LoVo (cell line): ENCODE measurements around the gene HSPE1.
"Not testable (repeated sequence)": the region's sequence is repeated elsewhere in the genome, so short reads cannot be mapped to it uniquely, and the experiment has no call there.

Experiments
- DNase-seq: peaks from one replicate; pipeline ENCODE4 v3.0.0-alpha.2; 2016; ENCODE audit warnings: low spot score

Gene HSPE1

DNA sequence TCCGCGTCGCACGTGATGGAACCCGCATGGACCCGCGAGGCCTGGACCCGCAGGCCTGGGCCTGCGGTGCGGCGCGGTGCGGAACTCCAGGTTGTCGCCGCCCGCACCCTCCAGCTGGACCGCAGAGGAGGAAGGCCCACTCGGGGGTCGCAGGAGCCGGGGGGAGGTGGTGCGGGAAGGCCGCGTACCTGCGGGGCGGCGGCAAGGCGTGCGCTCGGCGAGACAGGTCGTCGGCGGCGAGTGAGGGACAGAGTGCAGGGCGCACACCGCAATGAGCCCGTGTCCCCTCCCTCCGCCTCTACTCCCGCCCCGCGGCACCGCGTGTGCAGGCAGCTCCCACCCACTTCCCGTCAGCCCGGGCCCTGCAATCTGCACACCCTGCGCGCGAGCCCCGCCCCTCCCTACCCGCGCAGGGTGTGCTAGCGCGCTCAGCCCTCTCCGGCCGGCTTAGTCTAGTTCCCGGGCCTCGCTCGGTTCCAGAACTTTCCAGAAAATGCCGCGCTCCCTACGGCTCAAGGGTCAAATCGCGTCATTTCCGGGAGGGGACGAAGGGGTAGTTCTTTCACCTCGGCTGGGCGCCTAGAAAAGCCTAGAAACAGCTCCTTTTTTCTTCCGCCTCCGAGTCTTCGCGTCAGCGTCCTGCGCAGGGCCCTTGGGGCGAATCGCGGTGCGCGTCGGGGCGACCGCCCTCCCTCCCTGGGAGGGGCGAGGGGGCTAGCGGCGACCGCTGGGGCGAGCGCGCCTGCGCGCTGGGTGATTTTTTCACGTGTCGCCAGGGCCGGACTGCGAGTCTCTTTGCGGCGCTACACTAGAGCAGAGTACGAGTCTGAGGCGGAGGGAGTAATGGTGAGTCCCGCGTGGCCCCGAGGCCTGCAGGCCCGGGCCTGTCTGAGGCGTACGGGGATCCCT lies at the start of gene HSPE1, which contains the start of gene HSPD1:
TSS of gene HSPE1 (plus strand) at position 786 of the 909 bp plus-strand sequence. CDS start at position 844, 58 bp downstream.
TSS of gene HSPD1 (minus strand) at position 247 of the 909 bp plus-strand sequence. CDS start 992 bp downstream, outside the sequence.
- peak; percentile 98 for DNase-seq

DNA sequence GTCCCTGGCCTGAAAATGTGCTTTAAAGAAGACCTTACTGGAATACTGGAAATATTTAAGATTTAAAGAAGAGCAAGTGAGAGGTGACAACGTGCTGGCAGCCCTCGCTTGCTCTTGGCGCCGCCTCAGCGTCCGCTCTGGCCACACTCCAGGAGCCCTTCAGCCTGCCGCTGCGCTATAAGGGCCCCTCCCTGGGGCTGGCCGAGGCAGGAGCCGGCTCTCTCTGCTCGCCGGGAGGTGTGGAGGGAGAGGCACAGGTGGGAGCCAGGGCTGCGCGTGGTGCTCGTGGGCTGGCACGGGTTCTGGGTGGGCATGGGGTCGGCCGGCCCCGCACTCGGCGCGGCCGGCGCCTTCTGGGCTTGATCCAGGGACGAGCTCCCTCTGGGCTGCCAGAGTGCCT lies 49.7 kb upstream of the HSPE1 start:
- DNase-seq, result no peak

DNA sequence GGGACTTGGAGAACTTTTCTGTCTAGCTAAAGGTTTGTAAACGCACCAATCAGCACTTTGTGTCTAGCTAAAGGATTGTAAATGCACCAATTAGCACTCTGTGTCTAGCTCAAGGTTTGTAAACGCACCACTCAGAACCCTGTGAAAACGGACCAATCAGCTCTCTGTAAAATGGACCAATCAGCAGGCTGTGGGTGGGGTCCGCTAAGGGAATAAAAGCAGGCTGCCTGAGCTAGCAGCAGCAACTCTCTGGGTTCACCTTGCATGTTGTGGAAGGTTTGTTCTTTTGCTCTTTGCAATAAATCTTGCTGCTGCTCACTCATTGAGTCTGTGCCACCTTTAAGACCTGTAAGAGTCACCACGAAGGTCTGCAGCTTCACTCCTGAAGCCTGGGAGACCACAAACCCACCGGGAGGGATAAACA lies 49.2 kb upstream of the HSPE1 start:
- not testable (repeated sequence) for DNase-seq

DNA sequence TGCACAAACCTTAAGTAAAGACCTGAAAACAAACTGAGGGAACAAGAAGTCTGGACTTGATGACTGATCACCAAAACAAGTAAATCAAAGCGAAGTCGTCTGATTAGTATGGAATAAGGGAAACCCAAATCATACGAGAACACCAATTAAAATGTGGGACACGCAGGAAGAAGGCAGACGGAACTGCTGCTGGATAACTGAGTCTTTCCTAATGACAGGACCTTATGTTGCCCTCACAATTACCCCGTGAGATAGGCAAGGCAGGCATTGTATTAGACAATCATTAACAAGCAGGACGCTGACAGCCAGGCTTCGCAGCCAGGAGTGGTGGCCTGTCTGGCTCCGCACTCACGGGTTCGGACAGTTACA lies 47.4 kb upstream of the HSPE1 start:
- no peak for DNase-seq

DNA sequence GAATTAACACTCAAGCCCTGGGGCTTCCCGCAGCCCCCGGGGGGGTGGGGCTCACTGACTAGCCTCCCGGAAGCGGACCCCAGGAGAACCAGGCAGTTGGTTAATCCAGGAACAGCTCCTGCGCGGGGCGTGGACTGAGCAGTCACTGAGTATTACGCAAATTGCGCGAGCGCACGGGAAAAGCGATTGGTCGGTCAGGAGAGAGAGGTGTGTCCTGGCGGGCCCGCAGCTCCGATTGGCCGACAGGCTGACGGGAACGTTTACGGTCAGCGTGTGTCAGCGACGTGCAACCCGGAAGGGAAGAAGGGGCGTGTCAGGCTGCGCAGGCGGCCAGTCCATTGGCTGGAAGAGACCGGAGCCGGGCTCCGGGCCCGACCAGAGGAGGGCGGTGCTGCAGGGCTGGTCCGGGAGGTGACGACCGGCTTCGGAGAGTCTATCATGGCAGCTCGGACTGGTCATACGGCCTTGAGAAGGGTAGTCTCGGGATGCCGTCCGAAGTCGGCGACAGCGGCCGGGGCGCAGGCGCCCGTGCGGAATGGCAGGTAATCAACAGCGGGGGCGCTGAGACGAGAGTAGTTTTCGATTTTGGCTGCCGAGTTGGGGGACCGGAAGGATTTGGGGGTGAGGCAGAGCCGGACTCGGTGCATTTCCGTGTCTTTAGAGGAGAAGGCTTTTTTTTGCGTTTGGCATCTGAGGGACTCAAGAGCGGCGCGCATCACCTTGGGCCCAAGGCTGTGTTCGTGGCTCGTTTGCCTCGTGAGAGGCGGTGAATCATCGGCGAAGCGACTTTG lies 46.9 kb upstream of the HSPE1 start, which contains the start of gene COQ10B:
TSS of gene COQ10B (plus strand) at position 430 of the 791 bp plus-strand sequence. CDS start at position 439, 9 bp downstream.
- peak; percentile 99 for DNase-seq

DNA sequence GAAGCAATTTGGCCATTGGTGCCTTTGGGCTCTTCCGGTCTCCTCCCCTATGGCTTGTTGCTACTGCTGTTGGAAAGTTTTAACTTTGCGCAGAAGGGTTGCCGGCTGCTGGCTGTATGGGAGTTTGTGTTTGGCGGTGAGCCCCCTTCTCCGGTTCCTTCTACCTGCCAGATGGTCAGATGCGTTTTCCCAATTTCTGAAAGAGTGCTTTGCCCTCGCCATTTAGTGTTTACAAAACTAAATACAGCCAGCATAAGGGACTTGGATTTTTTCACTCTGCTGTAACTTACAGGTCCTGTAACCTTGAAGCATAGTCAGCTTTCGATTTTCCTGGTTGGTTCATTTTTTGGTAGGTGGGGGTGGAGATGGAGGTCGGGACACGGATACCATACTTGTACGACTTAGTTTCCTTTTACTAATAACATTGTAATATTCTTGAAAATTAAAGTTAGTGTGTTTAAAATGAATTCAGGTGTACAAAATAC lies 46.2 kb upstream of the HSPE1 start:
- peak; percentile 88 for DNase-seq

DNA sequence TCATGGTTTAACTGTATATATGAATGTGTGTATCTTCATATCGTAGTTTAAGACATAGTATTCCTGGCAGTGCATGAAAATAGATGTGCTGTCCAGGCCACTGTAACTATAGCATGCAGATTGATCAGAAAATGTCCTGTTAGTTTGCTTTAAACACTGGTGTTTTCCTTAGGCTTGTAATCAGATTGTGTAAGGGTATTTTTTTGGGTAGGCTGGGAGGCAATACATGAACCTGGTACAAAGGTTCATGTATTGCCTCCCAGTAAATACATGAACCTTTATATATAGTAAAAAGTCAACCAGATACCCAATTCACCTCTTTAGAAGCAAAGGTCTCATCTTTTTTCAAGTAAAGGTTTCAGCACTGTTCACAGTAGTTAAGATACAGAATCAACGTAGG lies 45.3 kb upstream of the HSPE1 start:
- DNase-seq, result no peak

DNA sequence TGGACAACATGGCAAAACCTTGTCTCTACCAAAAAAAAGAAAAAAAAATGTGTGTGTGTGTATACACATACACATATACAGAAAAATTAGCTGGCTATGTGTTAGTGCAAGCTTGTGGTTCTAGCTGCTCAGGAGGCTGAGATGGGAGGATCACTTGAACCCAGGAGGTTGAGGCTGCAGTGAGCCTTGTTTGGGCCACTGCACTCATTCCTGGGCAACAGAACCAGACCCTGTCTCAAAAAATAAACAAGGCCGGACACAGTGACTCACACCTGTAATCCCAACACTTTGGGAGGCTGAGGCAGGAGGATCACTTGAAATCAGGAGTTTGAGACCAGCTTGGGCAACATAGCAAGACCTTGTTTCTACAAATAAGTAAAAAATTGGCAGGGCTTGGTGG lies 44.8 kb upstream of the HSPE1 start:
- no peak for DNase-seq

DNA sequence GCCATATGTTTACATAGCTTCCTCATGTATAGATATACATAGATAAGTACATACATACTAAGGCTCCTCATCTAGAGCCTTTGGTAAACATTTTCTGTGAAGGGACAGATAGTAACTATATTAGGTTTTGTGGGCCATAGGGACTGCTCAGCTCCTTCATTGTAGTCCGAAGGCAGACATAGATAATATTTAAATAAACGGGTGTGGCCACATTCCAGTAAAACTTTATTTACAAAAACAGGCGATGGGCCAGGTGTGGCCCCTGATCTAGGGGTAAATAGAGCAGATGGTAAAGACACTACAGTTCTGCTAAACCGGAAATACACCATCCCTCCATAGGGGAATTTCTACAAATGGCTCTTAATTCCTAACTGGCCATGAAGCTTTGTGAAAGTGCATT lies 39.5 kb upstream of the HSPE1 start:
- peak; percentile 46 for DNase-seq

DNA sequence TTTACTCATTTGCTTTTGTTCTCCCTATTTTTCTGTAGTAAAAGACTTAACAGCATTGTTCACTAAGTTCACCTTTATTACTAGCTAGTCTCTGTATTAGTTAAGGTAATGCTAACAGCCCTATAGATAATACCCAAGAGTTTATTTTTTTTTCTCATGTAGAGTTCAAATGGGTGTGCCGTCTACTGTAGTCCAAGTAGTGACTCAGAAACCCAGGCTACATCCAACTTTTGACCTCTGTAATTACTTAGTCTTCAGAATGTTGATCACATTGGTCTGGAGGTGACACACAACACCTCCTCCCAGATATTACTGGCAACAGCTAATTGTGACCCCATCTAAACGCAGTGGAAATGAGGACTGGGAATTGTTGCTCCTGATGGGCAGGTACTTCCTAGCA lies 39.1 kb upstream of the HSPE1 start:
- peak; percentile 61 for DNase-seq

DNA sequence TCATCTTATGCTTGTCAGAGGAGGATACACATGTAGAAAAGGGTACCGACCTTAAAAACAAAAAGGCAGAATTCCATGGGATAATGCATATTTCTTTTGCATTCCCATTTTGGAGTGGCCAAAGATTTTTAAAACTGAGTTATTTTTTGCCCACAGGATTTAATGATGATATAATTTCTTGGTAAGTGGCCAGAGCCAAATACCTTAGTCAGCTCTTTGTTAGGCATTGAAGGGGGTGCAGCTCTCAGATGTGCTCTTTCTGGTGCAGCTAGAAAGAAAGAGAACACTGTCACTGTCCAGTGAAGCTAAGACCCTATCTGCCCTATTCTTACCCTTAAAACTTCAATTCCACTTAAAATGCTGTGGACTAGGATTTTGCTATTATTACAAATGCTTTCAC lies 36.0 kb upstream of the HSPE1 start:
- no peak for DNase-seq

DNA sequence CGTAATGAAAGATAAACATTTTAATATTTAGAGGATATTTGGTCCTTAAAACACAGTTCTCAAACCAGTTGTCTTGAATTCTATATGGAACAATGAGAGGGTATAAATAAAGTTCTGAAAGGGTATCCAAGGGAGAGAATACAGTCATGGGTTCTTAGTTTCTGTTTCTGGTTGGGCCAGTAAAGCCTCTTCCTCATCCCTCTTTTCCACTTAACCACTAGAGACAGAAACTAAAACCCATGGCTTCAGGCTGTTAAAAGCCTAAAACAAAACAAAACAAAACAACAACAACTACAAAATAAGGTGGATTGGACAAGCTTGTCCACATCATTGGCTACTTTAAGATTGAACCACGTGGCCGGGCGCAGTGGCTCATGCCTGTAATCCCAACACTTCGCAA lies 28.0 kb upstream of the HSPE1 start:
- DNase-seq, result no peak

DNA sequence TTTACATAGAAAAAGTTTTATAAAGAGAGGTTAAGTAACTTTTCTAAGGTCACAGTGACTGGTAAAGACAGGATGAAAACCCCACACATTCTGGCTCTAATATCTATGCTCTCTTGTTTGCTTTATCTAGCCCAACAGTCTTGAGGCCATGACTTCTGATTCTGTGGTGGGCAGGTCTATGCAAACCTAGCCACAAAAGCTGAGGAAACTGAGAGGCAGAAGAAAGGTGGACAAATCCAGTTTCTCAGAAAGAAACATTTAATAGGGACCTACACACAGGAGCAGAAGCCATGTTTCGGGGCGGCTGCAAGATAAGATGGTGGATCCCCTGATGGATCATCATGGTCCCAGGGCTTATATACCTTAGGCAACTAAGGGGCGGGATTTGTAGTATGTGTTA lies 22.4 kb upstream of the HSPE1 start:
- no peak for DNase-seq

DNA sequence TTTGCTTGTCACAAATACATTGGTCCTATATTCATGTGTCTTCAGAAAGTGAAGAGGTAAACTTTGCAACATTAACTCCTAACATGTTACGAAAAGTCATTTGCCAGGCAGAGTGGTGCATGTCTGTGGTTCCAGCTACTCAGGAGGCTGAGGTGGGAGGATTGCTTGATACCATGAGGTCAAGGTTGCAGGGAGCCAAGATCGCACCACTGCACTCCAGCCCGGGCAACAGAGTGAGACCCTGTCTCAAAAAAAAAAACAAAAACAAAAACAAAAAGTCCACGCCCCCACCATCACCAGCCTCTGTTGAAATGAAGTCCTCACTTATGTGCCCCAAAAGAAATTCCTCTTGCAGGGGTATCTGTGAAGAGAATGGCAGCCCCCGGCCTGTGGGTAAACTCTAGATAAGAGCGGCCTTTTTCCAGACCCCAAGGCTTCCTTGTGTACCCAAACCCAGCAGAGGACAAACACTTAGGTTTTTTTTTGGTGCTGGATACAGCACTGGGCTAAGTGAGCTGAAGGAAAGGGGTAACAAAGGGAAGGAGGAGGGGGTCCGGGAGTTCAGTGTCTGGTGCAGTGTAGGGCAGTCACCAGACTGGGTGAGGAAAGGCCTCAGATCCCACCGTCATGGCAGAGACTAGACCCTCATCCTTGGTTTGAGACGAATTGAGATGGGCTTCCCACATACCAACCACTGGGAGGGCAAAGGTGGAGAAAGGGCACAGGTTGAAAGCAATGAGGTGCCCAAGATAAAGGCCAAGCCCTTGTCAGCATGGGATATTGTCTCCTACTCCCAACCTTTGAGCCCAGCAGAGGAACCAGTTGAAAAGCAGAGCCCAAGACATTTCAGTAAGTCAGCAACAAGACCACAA lies 19.8 kb upstream of the HSPE1 start:
- DNase-seq, result no peak

DNA sequence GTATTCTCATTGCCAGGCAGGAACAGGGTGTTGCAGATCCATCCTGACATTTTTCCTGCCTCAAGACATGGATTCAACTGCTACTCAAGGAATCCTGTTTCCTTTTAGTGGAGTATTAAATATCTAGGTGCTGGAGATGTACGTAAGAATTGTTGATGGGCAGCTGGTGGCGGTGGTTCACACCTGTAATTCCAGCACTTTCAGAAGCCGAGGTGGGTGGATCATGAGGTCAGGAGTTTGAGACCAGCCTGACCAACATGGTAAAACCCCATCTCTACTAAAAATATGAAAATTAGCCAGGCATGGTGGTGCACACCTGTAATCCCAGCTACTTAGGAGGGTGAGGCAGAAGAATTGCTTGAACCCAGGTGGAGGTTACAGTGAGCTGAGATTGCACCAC lies 15.9 kb upstream of the HSPE1 start:
- DNase-seq, result not testable (repeated sequence)

DNA sequence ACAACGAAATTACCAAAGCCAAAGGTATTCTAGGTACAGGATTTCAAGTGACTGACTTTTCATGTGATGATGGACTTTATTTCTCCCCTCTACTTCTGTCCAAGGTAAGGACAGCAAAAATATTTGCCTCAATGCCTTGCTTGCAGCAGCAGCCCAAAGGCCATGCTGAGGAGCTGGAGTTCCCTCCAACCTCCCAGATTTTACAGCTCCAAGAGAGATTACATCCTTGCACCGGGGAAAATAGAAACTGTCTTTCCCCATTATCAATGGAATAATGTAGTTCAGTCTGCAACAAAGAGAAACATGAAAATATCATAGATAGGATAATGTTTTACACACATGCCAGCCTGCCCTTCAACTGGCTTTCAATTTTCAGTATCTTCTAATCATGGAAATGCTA lies 14.0 kb upstream of the HSPE1 start:
- DNase-seq, result no peak

DNA sequence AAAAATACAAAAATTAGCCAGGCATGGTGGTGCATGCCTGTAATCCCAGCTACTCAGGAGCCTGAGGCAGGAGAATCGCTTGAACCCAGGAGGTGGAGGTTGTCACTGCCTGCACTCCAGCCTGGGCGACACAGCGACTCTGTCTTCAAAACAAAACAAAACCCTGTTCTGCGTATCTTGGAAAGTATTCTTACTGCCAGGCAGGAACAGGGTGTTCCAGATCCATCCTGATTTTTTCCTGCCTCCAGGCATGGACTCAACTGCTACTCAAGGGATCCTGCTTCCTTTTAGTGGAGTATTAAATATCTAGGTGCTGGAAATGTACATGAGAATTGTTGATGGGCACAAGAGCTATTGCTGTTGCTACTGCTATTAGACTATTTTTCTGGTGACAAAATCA lies 12.8 kb upstream of the HSPE1 start:
- no peak for DNase-seq

DNA sequence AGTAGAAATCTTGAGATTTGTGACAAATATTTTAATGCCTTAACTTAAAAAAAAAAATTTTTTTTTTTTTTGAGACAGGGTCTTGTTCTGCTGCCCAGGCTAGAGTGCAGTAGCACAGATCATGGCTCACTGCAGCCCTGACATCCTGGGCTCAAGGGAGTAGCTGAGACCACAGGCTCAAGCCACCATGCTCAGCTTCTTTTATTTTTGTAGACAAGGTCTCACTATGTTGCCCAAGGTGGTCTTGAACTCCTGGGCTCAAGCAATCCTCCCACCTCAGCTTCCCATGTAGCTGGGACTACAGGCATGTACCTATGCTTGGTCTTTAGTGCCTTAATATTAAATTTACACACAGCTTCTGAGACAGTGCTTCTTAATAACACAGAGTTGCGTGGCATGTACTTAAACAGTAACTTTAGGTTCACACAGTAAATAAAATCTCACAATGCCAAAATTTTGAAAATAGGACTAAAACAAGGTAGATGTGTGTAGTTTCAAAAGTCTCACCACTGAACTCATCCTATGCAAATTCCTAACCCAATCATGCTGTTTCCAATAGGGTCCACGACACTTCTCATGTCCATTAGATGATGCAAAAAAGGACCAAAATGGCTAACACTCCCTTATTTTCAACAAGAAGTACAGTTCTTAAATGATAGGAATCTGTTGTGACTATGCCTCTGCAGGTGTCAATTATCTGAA lies 4.6 kb upstream of the HSPE1 start:
- DNase-seq, result no peak

DNA sequence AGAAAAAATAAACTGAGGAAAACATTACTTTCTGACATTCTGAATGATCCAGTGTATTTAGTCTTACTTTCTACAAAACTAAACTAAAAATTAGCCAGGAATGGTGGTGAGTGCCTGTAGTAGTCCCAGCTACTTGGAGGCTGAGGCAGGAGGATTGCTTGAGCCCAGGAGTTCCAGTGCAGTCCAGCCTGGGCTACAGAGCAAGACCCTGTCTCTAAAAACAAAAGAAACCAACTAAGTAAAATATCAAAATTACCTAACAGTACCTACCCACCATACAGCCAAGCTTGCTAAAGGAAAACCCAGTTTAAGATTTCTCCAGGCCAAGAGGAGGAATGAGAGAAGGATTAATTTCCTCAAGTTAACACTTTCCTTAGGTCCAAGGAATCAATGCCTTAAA lies 3.5 kb upstream of the HSPE1 start:
- DNase-seq, result no peak

DNA sequence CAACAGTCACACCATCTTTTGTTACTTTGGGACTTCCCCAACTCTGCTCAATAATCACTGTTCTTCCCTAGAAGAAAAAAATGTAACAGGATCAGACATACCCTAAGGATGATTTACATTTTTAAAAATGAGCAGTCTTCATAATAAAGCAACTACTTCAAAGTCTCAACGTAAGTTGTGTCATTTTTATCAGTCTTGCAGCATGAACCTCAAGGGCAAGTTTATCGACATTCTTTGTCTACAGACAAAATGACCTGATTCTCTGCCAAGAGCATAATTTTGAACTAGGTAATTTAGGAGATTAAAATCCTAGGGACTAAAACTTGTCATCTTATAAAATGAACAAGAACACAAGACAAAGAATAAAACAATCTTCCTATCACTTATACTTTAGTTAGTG lies 2.9 kb upstream of the HSPE1 start:
- no peak for DNase-seq
